Measurements from ENCODE around the gene SIX3.

SIX3 gene

GRCh38 chr2:44930274-44931197, 11.0 kb upstream of the SIX3 start:
- Histone ChIP-seq H3K79me2 (ENCODE audit: low read length) (no peaks in the 10 kb centered on the region), H4K20me1 (ENCODE audit: insufficient read depth, low read length) (no peaks in the 10 kb centered on the region), H3K9ac (ENCODE audit: low read length) (no peak overlapping the region), H3K4me3 (ENCODE audit: low read length) (no peak overlapping the region), H3K27ac (ENCODE audit: low read length) (no peak overlapping the region), H3K4me2 (ENCODE audit: low read length) (no peak overlapping the region), H3K27me3 (ENCODE audit: low read depth, low read length) (no peaks in the 10 kb centered on the region), H3K36me3 (replicated peaks; ENCODE audit: low read depth, low read length) (no peaks in the 10 kb centered on the region), H2AFZ (ENCODE audit: low read depth, low read length) (no peak overlapping the region), H3K4me1 (ENCODE audit: low read length) (peaks cover 6% of the 10 kb centered on the region), H3K9me3 (ENCODE audit: insufficient read depth, low read length) (no peaks in the 10 kb centered on the region)
- TF ChIP-seq EZH2phosphoT487 (IDR thresholded peaks at IDR 0.05; ENCODE audit: low read depth): no peak
- TF ChIP-seq, protein P1, sequence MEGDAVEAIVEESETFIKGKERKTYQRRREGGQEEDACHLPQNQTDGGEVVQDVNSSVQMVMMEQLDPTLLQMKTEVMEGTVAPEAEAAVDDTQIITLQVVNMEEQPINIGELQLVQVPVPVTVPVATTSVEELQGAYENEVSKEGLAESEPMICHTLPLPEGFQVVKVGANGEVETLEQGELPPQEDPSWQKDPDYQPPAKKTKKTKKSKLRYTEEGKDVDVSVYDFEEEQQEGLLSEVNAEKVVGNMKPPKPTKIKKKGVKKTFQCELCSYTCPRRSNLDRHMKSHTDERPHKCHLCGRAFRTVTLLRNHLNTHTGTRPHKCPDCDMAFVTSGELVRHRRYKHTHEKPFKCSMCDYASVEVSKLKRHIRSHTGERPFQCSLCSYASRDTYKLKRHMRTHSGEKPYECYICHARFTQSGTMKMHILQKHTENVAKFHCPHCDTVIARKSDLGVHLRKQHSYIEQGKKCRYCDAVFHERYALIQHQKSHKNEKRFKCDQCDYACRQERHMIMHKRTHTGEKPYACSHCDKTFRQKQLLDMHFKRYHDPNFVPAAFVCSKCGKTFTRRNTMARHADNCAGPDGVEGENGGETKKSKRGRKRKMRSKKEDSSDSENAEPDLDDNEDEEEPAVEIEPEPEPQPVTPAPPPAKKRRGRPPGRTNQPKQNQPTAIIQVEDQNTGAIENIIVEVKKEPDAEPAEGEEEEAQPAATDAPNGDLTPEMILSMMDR (IDR thresholded peaks at IDR 0.05; ENCODE audit: low read depth, low read length): no peak

GRCh38 chr2:44931198-44931780, 10.2 kb upstream of the SIX3 start:
- no peak for TF ChIP-seq EZH2phosphoT487 (IDR thresholded peaks at IDR 0.05; ENCODE audit: low read depth)
- TF ChIP-seq, protein P1 (IDR thresholded peaks at IDR 0.05; ENCODE audit: low read depth, low read length): no peak

GRCh38 chr2:44932079-44932478, 9.4 kb upstream of the SIX3 start:
- H3K27me3 ChIP-seq (ENCODE audit: low read depth, low read length): no peaks in the 10 kb centered on the region
- no peaks in the 10 kb centered on the region for H4K20me1 ChIP-seq (ENCODE audit: insufficient read depth, low read length)
- no peak overlapping the region for H2AFZ ChIP-seq (ENCODE audit: low read depth, low read length)
- no peaks in the 10 kb centered on the region for H3K79me2 ChIP-seq (ENCODE audit: low read length)
- no peaks in the 10 kb centered on the region for H3K4me1 ChIP-seq (ENCODE audit: low read length)
- no peaks in the 10 kb centered on the region for H3K36me3 ChIP-seq (replicated peaks; ENCODE audit: low read depth, low read length)
- no peaks in the 10 kb centered on the region for H3K9me3 ChIP-seq (ENCODE audit: insufficient read depth, low read length)
- no peak overlapping the region for H3K9ac ChIP-seq (ENCODE audit: low read length)
- no peak overlapping the region for H3K27ac ChIP-seq (ENCODE audit: low read length)
- TF ChIP-seq, protein P1 (IDR thresholded peaks at IDR 0.05; ENCODE audit: low read depth, low read length): no peak
- no peak for TF ChIP-seq EZH2phosphoT487 (IDR thresholded peaks at IDR 0.05; ENCODE audit: low read depth)
- H3K4me2 ChIP-seq (ENCODE audit: low read length): no peak overlapping the region
- H3K4me3 ChIP-seq (ENCODE audit: low read length): no peak overlapping the region

More at GRCh38 chr2:44931198-44931780, 10.2 kb upstream of the SIX3 start:
- Histone ChIP-seq H3K4me2 (ENCODE audit: low read length) (no peak overlapping the region), H3K4me1 (ENCODE audit: low read length) (peaks cover 3% of the 10 kb centered on the region), H3K9ac (ENCODE audit: low read length) (no peak overlapping the region), H4K20me1 (ENCODE audit: insufficient read depth, low read length) (no peaks in the 10 kb centered on the region), H3K27ac (ENCODE audit: low read length) (no peak overlapping the region), H2AFZ (ENCODE audit: low read depth, low read length) (no peak overlapping the region), H3K36me3 (replicated peaks; ENCODE audit: low read depth, low read length) (no peaks in the 10 kb centered on the region), H3K79me2 (ENCODE audit: low read length) (no peaks in the 10 kb centered on the region), H3K4me3 (ENCODE audit: low read length) (no peak overlapping the region), H3K9me3 (ENCODE audit: insufficient read depth, low read length) (no peaks in the 10 kb centered on the region), H3K27me3 (ENCODE audit: low read depth, low read length) (no peaks in the 10 kb centered on the region)

All from OCI-LY3 (cell line).